Retinal pigment epithelial cell (primary cell): ENCODE results near the gene SV2C.

Experiments used
- DNase-seq: peaks from one replicate; pipeline ENCODE4 v3.0.0-alpha.2; 2010; ENCODE audit warnings: low read depth
- H3K4me3 ChIP-seq: 2 replicates; pipeline ENCODE4 v1.5.1; 2011; ENCODE audit warnings: mild to moderate bottlenecking, low read length, control low read depth, moderate library complexity
- TF ChIP-seq, protein P1 (sequence below): conservative IDR thresholded peaks from 2 replicates; pipeline ENCODE4 v1.5.1; 2011; ENCODE audit warnings: low read depth, low read length, control low read depth, inconsistent platforms

SV2C gene

DNA sequence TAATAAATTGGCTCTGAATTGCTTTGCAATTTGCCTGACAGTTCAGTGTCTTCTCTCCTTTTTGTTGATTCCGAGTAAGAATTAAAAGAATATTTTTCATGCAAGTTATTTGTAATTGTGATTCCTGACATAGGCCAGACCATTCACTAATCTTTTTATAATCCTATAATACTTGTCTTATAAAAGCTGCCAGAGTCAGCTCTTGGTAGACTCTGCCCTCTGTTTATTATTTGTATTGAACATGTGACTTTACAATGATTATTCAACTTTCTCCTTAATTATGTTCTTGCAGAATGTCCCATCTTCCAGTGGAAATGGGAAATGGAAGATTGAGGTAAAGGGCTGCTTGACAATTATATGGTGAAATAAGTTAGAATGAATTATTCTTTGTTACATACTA lies 121.0 kb downstream of the SV2C start:
- DNase-seq, result no peak
- TF ChIP-seq, protein P1, sequence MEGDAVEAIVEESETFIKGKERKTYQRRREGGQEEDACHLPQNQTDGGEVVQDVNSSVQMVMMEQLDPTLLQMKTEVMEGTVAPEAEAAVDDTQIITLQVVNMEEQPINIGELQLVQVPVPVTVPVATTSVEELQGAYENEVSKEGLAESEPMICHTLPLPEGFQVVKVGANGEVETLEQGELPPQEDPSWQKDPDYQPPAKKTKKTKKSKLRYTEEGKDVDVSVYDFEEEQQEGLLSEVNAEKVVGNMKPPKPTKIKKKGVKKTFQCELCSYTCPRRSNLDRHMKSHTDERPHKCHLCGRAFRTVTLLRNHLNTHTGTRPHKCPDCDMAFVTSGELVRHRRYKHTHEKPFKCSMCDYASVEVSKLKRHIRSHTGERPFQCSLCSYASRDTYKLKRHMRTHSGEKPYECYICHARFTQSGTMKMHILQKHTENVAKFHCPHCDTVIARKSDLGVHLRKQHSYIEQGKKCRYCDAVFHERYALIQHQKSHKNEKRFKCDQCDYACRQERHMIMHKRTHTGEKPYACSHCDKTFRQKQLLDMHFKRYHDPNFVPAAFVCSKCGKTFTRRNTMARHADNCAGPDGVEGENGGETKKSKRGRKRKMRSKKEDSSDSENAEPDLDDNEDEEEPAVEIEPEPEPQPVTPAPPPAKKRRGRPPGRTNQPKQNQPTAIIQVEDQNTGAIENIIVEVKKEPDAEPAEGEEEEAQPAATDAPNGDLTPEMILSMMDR, result no peak
- no peak overlapping the region for H3K4me3 ChIP-seq

DNA sequence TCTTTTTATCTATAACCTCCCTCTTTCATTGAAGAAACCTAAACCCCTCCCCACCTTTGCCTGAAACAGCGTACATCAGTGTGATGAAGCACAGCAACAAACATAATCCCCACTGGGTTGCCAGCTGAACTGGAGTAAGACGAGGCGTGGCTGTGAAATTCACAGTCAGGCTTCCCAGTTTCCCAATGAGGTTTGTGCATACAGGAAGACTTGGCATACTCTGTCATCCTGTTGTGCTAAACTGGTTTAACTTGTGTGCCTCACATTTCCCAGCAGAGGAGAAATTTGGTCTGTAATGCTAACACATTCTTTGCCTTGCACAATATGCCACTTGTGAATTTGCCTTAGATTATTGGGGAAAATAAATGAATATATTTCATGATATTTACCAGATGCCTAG lies 121.5 kb downstream of the SV2C start:
- H3K4me3 ChIP-seq, result no peak overlapping the region
- TF ChIP-seq, protein P1, result no peak
- DNase-seq, result no peak

DNA sequence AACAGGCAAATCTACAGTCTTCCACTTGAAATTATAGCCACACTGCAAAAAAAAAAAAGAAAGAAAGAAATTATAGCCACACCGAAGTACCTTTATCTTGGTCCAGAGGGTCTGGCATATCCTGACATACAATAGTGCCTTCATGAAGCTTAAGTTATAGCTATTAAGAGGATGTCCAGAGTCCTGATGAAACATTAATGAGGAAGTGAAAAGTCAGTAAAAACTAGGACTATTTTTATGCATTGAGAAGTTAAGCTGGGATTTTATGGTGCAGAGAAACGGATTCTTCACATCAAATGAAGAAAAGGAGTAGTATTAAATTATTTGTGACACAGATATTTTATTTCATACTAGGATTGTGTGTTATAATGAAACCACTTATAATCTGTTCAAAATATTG lies 123.9 kb downstream of the SV2C start:
- TF ChIP-seq, protein P1, result no peak
- no peak overlapping the region for H3K4me3 ChIP-seq
- no peak for DNase-seq

DNA sequence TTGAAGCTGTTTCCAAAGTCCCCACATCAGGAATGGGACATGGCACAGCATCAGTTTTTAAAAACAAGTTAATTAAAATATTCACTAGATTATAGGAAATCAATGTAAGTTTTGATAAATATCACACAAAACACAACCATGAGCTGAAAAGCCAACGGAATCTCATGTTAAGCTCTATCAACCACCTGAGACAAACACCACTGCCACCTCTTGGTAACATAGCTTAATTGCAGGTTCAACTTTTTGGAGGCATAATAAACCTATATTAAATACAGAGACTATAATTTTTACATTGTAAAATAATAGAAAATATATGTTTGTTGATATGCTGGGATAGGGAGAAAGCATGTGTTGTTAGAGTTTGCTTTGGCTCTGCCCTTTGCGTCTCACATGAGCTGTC lies 126.1 kb downstream of the SV2C start:
- DNase-seq, result no peak
- H3K4me3 ChIP-seq, result no peak overlapping the region
- TF ChIP-seq, protein P1, result no peak

DNA sequence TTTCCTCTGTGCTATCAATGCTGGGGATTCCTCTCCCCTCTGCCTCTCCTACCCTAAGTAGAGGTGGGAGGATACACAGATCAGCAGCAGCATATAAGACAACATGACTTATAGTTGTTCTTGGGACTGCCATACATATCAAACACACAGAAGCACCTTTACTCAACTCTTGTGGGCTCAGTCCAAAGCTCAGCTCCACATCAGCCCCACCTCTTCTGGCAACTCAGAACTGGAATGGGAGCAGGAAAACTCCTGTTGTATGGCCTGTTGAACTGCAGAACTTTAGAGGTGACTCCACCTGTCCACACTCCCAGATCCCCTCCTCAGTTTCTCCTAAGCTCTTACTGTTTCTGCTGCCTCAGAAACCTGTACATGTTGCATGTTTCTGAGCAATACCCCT lies 127.8 kb downstream of the SV2C start:
- TF ChIP-seq, protein P1, result no peak
- H3K4me3 ChIP-seq, result no peak overlapping the region
- DNase-seq, result no peak

DNA sequence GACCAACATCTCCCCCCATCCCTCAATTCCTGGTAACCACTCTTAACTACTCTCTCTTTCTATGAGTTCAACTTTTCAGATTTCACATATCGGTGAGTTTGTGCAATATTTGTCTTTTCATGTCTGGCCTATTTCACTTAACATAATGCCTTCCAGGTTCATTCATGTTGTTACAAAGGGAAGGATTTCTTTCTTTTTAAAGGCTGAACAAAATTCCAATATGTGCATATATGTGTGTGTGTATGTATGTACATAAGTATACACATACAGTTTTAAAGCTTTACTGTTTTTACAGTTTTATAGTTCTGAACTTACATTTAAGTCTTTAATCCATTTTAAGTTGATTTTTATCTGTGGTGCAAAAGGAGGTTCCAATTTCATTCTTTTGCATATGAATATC lies 130.7 kb downstream of the SV2C start:
- TF ChIP-seq, protein P1, result no peak
- H3K4me3 ChIP-seq, result no peak overlapping the region

DNA sequence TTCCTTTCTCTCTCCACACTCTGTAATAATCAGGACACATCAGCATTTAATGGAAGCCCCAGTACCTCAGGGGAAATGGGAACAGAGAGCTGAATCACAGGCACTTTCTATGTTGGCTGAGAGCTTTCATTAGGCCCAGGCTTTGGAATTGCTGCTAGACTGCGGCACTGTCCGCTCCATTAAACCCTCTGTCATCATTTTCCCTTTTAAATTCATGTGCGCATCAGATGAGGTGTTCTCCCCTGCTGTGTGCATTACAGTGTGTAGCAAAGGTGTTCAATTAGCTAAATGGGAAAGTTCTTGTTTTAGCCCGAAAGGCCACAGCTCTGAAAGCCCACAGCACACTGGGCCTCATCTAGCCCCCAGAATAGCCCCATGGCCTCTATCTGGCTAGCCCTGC lies 133.6 kb downstream of the SV2C start:
- DNase-seq, result no peak
- TF ChIP-seq, protein P1, result no peak
- H3K4me3 ChIP-seq, result no peak overlapping the region

More for the DNA sequence above, 130.7 kb downstream of the SV2C start:
- no peak for DNase-seq
